Upper lobe of left lung (tissue), 6 donors: Measurements from ENCODE around the gene MC1R. TPM values are rescaled to one million over a fixed set of nuclear protein-coding genes. Genes with fewer than 3 reads are reported as not detected.

Experiments
- ATAC-seq, 2 donors: fragments of 200-7000 bp; cut with Tn5 transposase; one replicate each; pipeline ENCODE4 v1.9.1; 2022; ENCODE audit warnings: mild to moderate bottlenecking in 2 of 2, moderate library complexity in 2 of 2; ENCODE audit not compliant: low FRiP score in 2 of 2
- DNase-seq, 2 donors: peaks; one replicate each; pipeline ENCODE4 v3.0.0-alpha.2; 2019 to 2020
- H3K27ac ChIP-seq, 4 donors: fragments of 200-600 bp; sonication (generic); one replicate each; pipeline ENCODE4 v1.5.1; 2016 to 2019
- H3K27me3 ChIP-seq, 4 donors: fragments of 200-600 bp; sonication (generic); one replicate each; pipeline ENCODE4 v1.5.1; 2017 to 2019
- H3K36me3 ChIP-seq, 4 donors: fragments of 200-600 bp; sonication (generic); one replicate each; pipeline ENCODE4 v1.5.1; 2016 to 2019
- H3K4me1 ChIP-seq, 4 donors: fragments of 200-600 bp; sonication (generic); one replicate each; pipeline ENCODE4 v1.5.1; 2018 to 2019
- H3K4me3 ChIP-seq, 4 donors: fragments of 200-600 bp; sonication (generic); one replicate each; pipeline ENCODE4 v1.5.1; 2017 to 2019; ENCODE audit warnings: mild to moderate bottlenecking in 2 of 4, moderate library complexity in 1 of 4
- H3K9me3 ChIP-seq, 4 donors: fragments of 200-600 bp; sonication (generic); one replicate each; pipeline ENCODE4 v1.5.1; 2018 to 2019
- CTCF ChIP-seq, 6 experiments: fragments of 450-650 bp in 4 of 6; fragments of 200-600 bp in 2 of 6; sonication (generic) in 2 of 6; IDR thresholded peaks; one replicate each; pipeline ENCODE4 v1.5.1; 2016 to 2019; ENCODE audit warnings: antibody characterized with exemption in 6 of 6
- EP300 ChIP-seq, 4 donors: sonication (generic); formaldehyde crosslinking; IDR thresholded peaks; one replicate each; pipeline ENCODE4 v1.5.1; 2017; ENCODE audit warnings: antibody characterized with exemption in 4 of 4, control low read depth in 2 of 4
- POLR2A ChIP-seq, 4 donors: fragments of 450-650 bp; IDR thresholded peaks; one replicate each; pipeline ENCODE4 v1.5.1; 2016 to 2017; ENCODE audit warnings: antibody characterized with exemption in 4 of 4, mild to moderate bottlenecking in 2 of 4
- POLR2AphosphoS5 ChIP-seq, 2 donors: sonication (generic); formaldehyde crosslinking; IDR thresholded peaks; one replicate each; pipeline ENCODE4 v1.5.1; 2017; ENCODE audit warnings: antibody characterized with exemption in 2 of 2
- WGBS, 2 donors: methylation state at CpG; one replicate each; pipeline ENCODE4 v1.1.5; 2017 to 2018; 5-methylcytosine and 5-hydroxymethylcytosine counted together
- total RNA-seq, 6 donors: library from RNA; depleted of rRNA in 4 of 6; stranded (reverse); fragments of >200 nt in 4 of 6; gene quantifications; one replicate each; pipeline versions ENCODE4 v1.1.0 to v1.2.1, GENCODE V29; 2016 to 2021
- donor health status: DM: no; HTN: no; CAD: no; lungs with moderate emphysema.
- donor health status: DM: no; HTN: yes; CAD: no; lungs with severe emphysema.

The MC1R gene
- total RNA-seq, 6 donors from 2014 or later: 4.9 to 44.0 (median 7.0) TPM

GRCh38 chr16:89906140-89907025 is 12.3 kb upstream of the MC1R start:
- Histone ChIP-seq H3K27me3 (no peaks in the 10 kb centered on the region), H3K36me3 (peaks cover 12 to 81% (median 69%) of the 10 kb centered on the region in 4 donors), H3K4me1 (peaks cover 0 to 7% (median 4%) of the 10 kb centered on the region in 4 donors), H3K4me3 (no peak overlapping the region), H3K27ac (no peak overlapping the region), H3K9me3 (no peaks in the 10 kb centered on the region)
- WGBS, 2 donors: 90 to 93% methylated on average over 11 to 40 of the region's 40 CpGs
- ATAC-seq: no peak
- no peak for TF ChIP-seq EP300 (IDR thresholded peaks at IDR 0.05)
- TF ChIP-seq POLR2A (IDR thresholded peaks at IDR 0.05): no peak
- no peak for TF ChIP-seq POLR2AphosphoS5 (IDR thresholded peaks at IDR 0.05)
- TF ChIP-seq CTCF (IDR thresholded peaks at IDR 0.05): no peak
- no peak for DNase-seq

- Histone ChIP-seq H3K4me3 (no peak overlapping the region), H3K36me3 (peaks cover 12 to 87% (median 73%) of the 10 kb centered on the region in 4 donors), H3K4me1 (peaks cover 0 to 7% (median 4%) of the 10 kb centered on the region in 4 donors), H3K9me3 (no peaks in the 10 kb centered on the region), H3K27me3 (no peaks in the 10 kb centered on the region), H3K27ac (no peak overlapping the region)
- ATAC-seq (no peak), DNase-seq (no peak)
- 98 to 99% methylated on average over 11 to 12 of the region's 13 CpGs for WGBS, 2 donors
- TF ChIP-seq POLR2AphosphoS5 (IDR thresholded peaks at IDR 0.05): no peak
- no peak for TF ChIP-seq EP300 (IDR thresholded peaks at IDR 0.05)
- TF ChIP-seq POLR2A (IDR thresholded peaks at IDR 0.05): no peak
- TF ChIP-seq CTCF (IDR thresholded peaks at IDR 0.05): no peak
Observed at GRCh38 chr16:89907055-89907814, 11.4 kb upstream of the MC1R start.

GRCh38 chr16:89908236-89908635 is 10.4 kb upstream of the MC1R start:
- H3K27me3 ChIP-seq: no peaks in the 10 kb centered on the region
- 95 to 99% methylated on average over 4 of the region's 4 CpGs for WGBS, 2 donors
- H3K27ac ChIP-seq: no peak overlapping the region
- no peak overlapping the region for H3K4me3 ChIP-seq
- peaks cover 7 to 87% (median 69%) of the 10 kb centered on the region in 4 donors for H3K36me3 ChIP-seq
- H3K4me1 ChIP-seq: peaks cover 0 to 7% (median 4%) of the 10 kb centered on the region in 4 donors
- ATAC-seq: no peak
- no peaks in the 10 kb centered on the region for H3K9me3 ChIP-seq
- DNase-seq: no peak
- TF ChIP-seq EP300 (IDR thresholded peaks at IDR 0.05) (no peak), CTCF (IDR thresholded peaks at IDR 0.05) (no peak)

GRCh38 chr16:89909777-89910716 is 8.6 kb upstream of the MC1R start:
- 68 to 73% methylated on average over 38 to 46 of the region's 47 CpGs for WGBS, 2 donors
- Histone ChIP-seq H3K27ac (peak overlapping the region in 1 of 4 donors; percentile 6), H3K4me3 (no peak overlapping the region), H3K4me1 (peaks cover 0 to 7% (median 4%) of the 10 kb centered on the region in 4 donors), H3K36me3 (peaks cover 0 to 69% (median 51%) of the 10 kb centered on the region in 4 donors), H3K9me3 (no peaks in the 10 kb centered on the region), H3K27me3 (no peaks in the 10 kb centered on the region)
- ATAC-seq (peak; percentile 84 to 94), DNase-seq (peak; percentile 76 to 93)
- TF ChIP-seq CTCF (IDR thresholded peaks at IDR 0.05): peak; percentile 83 to 90 (median 87)
- no peak for TF ChIP-seq EP300 (IDR thresholded peaks at IDR 0.05)
- no peak for TF ChIP-seq POLR2A (IDR thresholded peaks at IDR 0.05)
- peak; percentile 35 to 40 for TF ChIP-seq POLR2AphosphoS5 (IDR thresholded peaks at IDR 0.05)
